ENCODE data around the gene EPN1.

DNA sequence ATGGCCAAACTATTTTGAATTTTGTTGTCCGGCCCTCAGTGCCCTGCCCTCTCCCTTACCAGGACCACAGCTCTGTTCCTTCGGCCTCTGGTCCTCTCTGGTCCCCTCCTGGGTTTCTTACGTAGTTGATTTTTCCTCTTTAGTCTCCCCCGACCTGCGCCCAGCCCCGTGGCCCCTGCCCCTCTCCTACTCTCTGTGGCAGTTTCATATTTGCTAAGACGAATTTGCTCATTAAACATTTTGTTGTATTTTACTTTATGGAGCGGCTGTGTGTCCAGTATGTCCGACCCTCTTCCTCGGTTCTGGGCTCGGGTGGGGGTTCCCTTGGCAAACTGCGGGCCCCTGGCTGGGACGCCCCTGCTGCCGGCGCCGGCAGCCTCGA is 576 bp upstream of the EPN1 start:
- TF ChIP-seq TAF1 (IDR thresholded peaks at IDR 0.05; ENCODE audit: low read depth, low read length) = no peak
- no peak for TF ChIP-seq TBP (IDR thresholded peaks at IDR 0.05; ENCODE audit: low read depth, low read length)

All from H1 (cell line).